Hypothalamus (tissue), 51 donors: ENCODE data around the gene LAYN.

Experiments
- DNase-seq, 51 donors: peaks; one replicate each; lab custom pipeline; 2025; lab: John Stamatoyannopoulos, UW

LAYN gene

GRCh38 chr11:111540114-111540936, at the start of gene LAYN:
Gene LAYN (plus strand): TSS chr11:111540720. CDS start chr11:111540844, 124 bp downstream.
- peak in 37 of 51 donors; percentile 6 to 79 (median 51) for DNase-seq

GRCh38 chr11:111494040-111494439, 46.5 kb upstream of the LAYN start:
- DNase-seq: no peak

- DNase-seq: no peak
Observed at GRCh38 chr11:111499483-111499882, 41.0 kb upstream of the LAYN start.

GRCh38 chr11:111500481-111500880, 40.0 kb upstream of the LAYN start:
- DNase-seq: no peak

- DNase-seq: no peak
Observed at GRCh38 chr11:111502611-111503010, 37.9 kb upstream of the LAYN start.

GRCh38 chr11:111510311-111510710, 30.2 kb upstream of the LAYN start:
- no peak for DNase-seq

- DNase-seq: peak in 10 of 51 donors; percentile 3 to 36 (median 16)
Observed at GRCh38 chr11:111512296-111513239, 28.0 kb upstream of the LAYN start, which contains the start of gene BTG4. Gene BTG4 (minus strand): TSS chr11:111512386. CDS start chr11:111498776, 13,610 bp downstream.

- DNase-seq: no peak
Observed at GRCh38 chr11:111513240-111513605, 27.3 kb upstream of the LAYN start.

- DNase-seq: peak in 14 of 51 donors; percentile 6 to 47 (median 18)
Observed at GRCh38 chr11:111514216-111515031, 26.1 kb upstream of the LAYN start, which contains the start of gene HOATZ. Gene HOATZ (plus strand): TSS chr11:111514778. CDS start chr11:111514785, 7 bp downstream.

- DNase-seq: no peak
Observed at GRCh38 chr11:111515591-111515990, 24.9 kb upstream of the LAYN start.

GRCh38 chr11:111518668-111519067, 21.9 kb upstream of the LAYN start:
- no peak for DNase-seq

GRCh38 chr11:111520560-111520959, 20.0 kb upstream of the LAYN start:
- no peak for DNase-seq

GRCh38 chr11:111521135-111521534, 19.4 kb upstream of the LAYN start:
- no peak for DNase-seq

GRCh38 chr11:111522426-111522825, 18.1 kb upstream of the LAYN start:
- DNase-seq: no peak

GRCh38 chr11:111523343-111523742, 17.2 kb upstream of the LAYN start:
- no peak for DNase-seq

- DNase-seq: no peak
Observed at GRCh38 chr11:111524056-111524455, 16.5 kb upstream of the LAYN start.

- DNase-seq: no peak
Observed at GRCh38 chr11:111525456-111525855, 15.1 kb upstream of the LAYN start.

- DNase-seq: no peak
Observed at GRCh38 chr11:111526501-111526900, 14.0 kb upstream of the LAYN start.

GRCh38 chr11:111527279-111527678, 13.2 kb upstream of the LAYN start:
- no peak for DNase-seq

- DNase-seq: no peak
Observed at GRCh38 chr11:111528557-111528956, 12.0 kb upstream of the LAYN start.
